AG04450 (cell line): ENCODE data around the gene RAB10. TPM values are rescaled to one million over a fixed set of nuclear protein-coding genes. Genes with fewer than 3 reads are reported as not detected.

Experiments
- CTCF ChIA-PET: fragments of 300-600, 350-600 bp; formaldehyde crosslinking; extraction: SDS; loops from one replicate; lab custom pipeline; 2022; ENCODE audit warnings: antibody characterized with exemption, inconsistent platforms; lab: Charles Lee
- POLR2A ChIA-PET: fragments of 350-600 bp; formaldehyde crosslinking; extraction: SDS; loops from one replicate; lab custom pipeline; 2021; ENCODE audit warnings: antibody characterized with exemption, inconsistent platforms; lab: Yijun Ruan, JAX
- DNase-seq: peaks from one replicate; pipeline ENCODE4 v3.0.0-alpha.2; 2011; ENCODE audit warnings: low read depth, low spot score
- H3K27ac ChIP-seq: one replicate; pipeline ENCODE4 v1.5.1; 2012; ENCODE audit warnings: low read depth, low read length, control low read depth
- H3K27me3 ChIP-seq: one replicate; pipeline ENCODE4 v1.6.0; 2012; ENCODE audit warnings: low read length; ENCODE audit not compliant: control insufficient read depth, insufficient read depth
- H3K4me3 ChIP-seq: 2 replicates; pipeline ENCODE4 v1.5.1; 2011; ENCODE audit warnings: mild to moderate bottlenecking, low read depth, low read length, control low read depth
- H3K9me3 ChIP-seq: 2 replicates; pipeline ENCODE4 v1.5.1; 2012; ENCODE audit warnings: low read length; ENCODE audit not compliant: control insufficient read depth, insufficient read depth
- polyA plus RNA-seq: library from polyadenylated mRNA; depleted of rRNA; stranded (reverse); fragments of >200 nt; gene quantifications from 2 replicates; pipeline ENCODE4 v1.2.3, GENCODE V29; 2011
- TF ChIP-seq, protein P1 (sequence below): IDR thresholded peaks from 2 replicates; pipeline ENCODE4 v1.5.1; 2011; ENCODE audit warnings: low read depth, low read length, control low read depth, inconsistent platforms

The RAB10 gene
- polyA plus RNA-seq, 1 experiment = 178 TPM

DNA sequence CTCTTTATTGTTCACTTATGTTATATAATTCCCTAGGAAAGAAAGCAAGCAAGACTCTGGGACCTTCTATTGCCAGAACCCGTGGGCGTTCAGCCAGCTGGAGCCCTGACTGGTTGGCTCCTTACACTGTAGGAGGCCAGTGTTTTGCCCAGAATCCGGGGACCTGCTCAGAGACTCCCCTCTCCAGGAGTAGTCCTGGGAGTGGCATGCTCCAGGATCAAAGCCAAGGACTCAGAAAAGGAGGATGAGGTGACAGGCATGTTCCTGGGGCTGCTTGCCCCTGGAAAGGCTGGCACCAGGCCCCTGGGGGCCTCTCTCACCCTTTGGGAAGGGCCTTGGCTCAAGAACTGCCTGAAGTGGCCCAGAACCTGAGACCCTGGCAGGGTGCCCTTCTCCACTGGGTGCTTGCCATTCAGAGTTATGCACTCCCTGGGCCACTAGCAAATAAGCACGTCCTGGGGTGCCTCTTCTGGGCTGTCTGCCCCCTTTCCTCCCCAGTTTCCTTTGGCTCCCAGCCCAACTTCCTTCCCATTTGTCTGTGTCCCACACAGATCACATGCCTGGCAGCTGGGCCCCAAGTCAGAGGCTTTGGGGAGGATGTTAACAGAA is 32.0 kb upstream of the RAB10 start:
- no peak for DNase-seq
- H3K27me3 ChIP-seq = no peaks in the 10 kb centered on the region
- H3K9me3 ChIP-seq = no peaks in the 10 kb centered on the region
- no peak overlapping the region for H3K4me3 ChIP-seq
- ChIA-PET CTCF (no interaction called here), POLR2A (no interaction called here)
- TF ChIP-seq, protein P1, sequence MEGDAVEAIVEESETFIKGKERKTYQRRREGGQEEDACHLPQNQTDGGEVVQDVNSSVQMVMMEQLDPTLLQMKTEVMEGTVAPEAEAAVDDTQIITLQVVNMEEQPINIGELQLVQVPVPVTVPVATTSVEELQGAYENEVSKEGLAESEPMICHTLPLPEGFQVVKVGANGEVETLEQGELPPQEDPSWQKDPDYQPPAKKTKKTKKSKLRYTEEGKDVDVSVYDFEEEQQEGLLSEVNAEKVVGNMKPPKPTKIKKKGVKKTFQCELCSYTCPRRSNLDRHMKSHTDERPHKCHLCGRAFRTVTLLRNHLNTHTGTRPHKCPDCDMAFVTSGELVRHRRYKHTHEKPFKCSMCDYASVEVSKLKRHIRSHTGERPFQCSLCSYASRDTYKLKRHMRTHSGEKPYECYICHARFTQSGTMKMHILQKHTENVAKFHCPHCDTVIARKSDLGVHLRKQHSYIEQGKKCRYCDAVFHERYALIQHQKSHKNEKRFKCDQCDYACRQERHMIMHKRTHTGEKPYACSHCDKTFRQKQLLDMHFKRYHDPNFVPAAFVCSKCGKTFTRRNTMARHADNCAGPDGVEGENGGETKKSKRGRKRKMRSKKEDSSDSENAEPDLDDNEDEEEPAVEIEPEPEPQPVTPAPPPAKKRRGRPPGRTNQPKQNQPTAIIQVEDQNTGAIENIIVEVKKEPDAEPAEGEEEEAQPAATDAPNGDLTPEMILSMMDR = no peak
- H3K27ac ChIP-seq = no peak overlapping the region

DNA sequence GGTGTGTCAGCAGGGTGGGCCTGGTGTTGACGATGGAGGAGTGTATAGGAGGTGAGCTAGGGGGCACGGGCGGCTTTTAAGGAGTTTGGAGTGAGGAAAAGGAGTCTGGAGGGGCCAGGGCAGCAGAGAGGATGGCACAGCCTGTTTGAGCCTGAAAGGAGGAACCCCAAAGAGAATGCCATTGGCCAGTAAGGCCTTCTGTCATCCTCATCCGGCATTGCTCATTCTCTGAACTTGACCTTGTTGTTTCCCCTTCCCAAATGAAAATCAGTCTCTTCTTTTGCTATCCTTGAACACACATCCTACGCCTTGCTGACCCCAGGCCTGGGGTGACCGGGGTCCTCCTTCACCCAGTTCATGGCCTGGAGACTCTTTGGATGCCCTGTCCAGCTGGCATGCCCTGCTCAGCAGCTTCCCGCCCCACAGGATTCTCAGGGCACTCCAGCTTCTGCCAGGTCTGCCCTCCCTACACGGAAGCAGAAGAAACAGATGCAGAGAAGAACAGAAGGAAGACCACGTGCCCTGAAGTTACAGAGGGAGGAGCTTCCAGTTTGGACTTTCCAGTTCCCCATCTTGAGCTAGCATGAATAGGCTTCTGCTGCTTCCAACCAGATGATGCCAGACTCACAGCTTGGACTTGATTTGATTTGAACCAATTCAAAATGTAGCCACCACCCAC is 31.1 kb upstream of the RAB10 start:
- no peak overlapping the region for H3K27ac ChIP-seq
- ChIA-PET CTCF (no interaction called here), POLR2A (interaction anchor here (0.6 kb wide), 1 partner anchor 51 kb away, joined by 3 read pairs; no protein-coding TSS in a partner anchor)
- no peak overlapping the region for H3K4me3 ChIP-seq
- no peak for DNase-seq
- no peaks in the 10 kb centered on the region for H3K9me3 ChIP-seq
- no peaks in the 10 kb centered on the region for H3K27me3 ChIP-seq
- TF ChIP-seq, protein P1 = no peak

DNA sequence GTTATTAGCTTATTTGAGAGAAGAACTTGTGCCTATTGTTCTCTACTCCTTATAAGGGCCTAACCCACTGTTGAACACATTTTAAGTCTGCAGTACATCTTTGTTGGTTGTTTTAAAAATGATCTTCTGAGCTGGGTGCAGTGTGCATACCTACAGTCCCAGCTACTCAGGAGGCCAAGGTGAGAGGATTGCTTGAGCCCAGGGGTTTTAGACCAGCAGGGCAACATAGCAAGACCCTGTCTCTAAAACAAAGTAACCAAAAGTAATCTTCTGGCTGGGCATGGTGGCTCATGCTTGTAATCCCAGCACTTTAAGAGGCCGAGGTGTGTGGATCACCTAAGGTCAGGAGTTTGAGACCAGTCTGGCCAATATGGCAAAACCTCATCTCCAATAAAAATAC is 25.8 kb upstream of the RAB10 start:
- Histone ChIP-seq H3K27ac (no peak overlapping the region), H3K27me3 (no peaks in the 10 kb centered on the region), H3K4me3 (no peak overlapping the region), H3K9me3 (no peaks in the 10 kb centered on the region)
- CTCF ChIA-PET = no interaction called here
- TF ChIP-seq, protein P1 = no peak
- no peak for DNase-seq
- POLR2A ChIA-PET = no interaction called here

DNA sequence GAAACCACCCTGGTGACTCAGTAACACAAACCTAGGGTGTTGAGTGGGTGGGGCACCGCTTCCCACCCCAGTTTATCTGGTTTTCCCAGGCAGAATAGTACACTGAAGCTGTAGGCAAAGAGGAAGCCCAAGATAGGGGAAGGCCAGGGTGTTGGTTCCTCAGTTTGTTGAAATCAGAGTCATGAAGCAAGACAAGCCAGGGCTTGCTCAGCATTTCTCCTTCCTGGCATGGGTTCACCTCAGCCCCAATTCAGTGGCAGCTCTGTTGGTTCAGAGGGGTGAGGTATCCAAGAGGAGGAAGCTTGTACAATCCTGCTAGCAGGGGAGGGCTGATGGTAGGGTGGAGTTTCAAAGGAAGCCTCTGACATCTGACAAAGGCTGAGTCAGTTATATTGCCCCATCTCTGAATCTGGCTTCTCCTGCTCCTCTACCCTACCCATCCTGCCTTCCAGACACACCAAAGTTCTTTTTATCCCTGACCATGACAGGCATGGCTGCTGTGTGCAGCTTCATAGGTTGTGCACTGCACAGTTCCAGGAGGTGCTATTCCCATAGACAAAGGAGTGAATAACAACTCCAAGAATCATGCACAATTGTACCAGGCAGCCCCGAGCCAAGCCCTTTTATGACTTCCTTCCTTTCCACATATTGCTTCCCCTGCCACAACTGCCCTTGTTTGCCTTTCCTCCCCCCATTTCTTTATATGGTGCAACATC is 24.9 kb upstream of the RAB10 start:
- peak; percentile 30 for DNase-seq
- Histone ChIP-seq H3K27me3 (no peaks in the 10 kb centered on the region), H3K27ac (peak overlapping the region; percentile 47), H3K9me3 (no peaks in the 10 kb centered on the region), H3K4me3 (no peak overlapping the region)
- POLR2A ChIA-PET = interaction anchor here (1.0 kb wide), 1 partner anchor 130 kb away, joined by 3 read pairs; the partner anchor contains the start of gene ASXL2
- TF ChIP-seq, protein P1 = no peak
- CTCF ChIA-PET = interaction anchor here (0.6 kb wide), 1 partner anchor 15 kb away, joined by 3 read pairs; no protein-coding TSS in a partner anchor
